Right lobe of liver (tissue), 6 donors: ENCODE measurements around the gene PGP. TPM values are rescaled to one million over a fixed set of nuclear protein-coding genes. Genes with fewer than 3 reads are reported as not detected.

Experiments
- ATAC-seq, 4 donors: fragments of 200-7000 bp; cut with Tn5 transposase; one replicate each; pipeline ENCODE4 v1.9.1; 2020; ENCODE audit warnings: mild to moderate bottlenecking in 4 of 4, moderate library complexity in 4 of 4
- DNase-seq, 3 donors: peaks; one replicate each; pipeline ENCODE4 v3.0.0-alpha.2; 2020
- H3K27ac ChIP-seq, 3 donors: fragments of 200-600 bp; one replicate each; pipeline ENCODE4 v1.8.0; 2022
- H3K27me3 ChIP-seq, 2 donors: fragments of 200-600 bp; one replicate each; pipeline ENCODE4 v1.8.0; 2022
- H3K36me3 ChIP-seq, 4 donors: fragments of 200-600 bp; sonication (generic) in 1 of 4; one replicate each; pipeline versions ENCODE4 v1.5.1 to v1.8.0; 2017 to 2022; ENCODE audit warnings: control low read depth in 1 of 4
- H3K4me1 ChIP-seq, 4 donors: fragments of 200-600 bp; sonication (generic) in 1 of 4; one replicate each; pipeline versions ENCODE4 v1.5.1 to v1.8.0; 2017 to 2022; ENCODE audit warnings: control low read depth in 1 of 4
- H3K4me3 ChIP-seq, 3 donors: fragments of 200-600 bp; one replicate each; pipeline ENCODE4 v1.8.0; 2022
- H3K9me3 ChIP-seq, 4 donors: fragments of 200-600 bp; sonication (generic) in 1 of 4; one replicate each; pipeline versions ENCODE4 v1.5.1 to v1.8.0; 2017 to 2022; ENCODE audit warnings: control low read depth in 1 of 4
- CTCF ChIP-seq, 4 donors: fragments of 200-600 bp in 3 of 4; fragments of 450-650 bp in 1 of 4; IDR thresholded peaks; one replicate each; pipeline versions ENCODE4 v1.5.1 to v1.8.0; 2016 to 2022; ENCODE audit warnings: antibody characterized with exemption in 4 of 4, mild to moderate bottlenecking in 2 of 4
- POLR2A ChIP-seq: fragments of 450-650 bp; IDR thresholded peaks from one replicate; pipeline ENCODE4 v1.6.1; 2017; ENCODE audit warnings: antibody characterized with exemption, mild to moderate bottlenecking
- WGBS: methylation state at CpG from one replicate; pipeline ENCODE4 v1.1.6; 2018; ENCODE audit warnings: low coverage, low lambda C conversion rate; ENCODE audit not compliant: insufficient coverage; ENCODE audit errors: missing lambda C conversion rate; 5-methylcytosine and 5-hydroxymethylcytosine counted together
- intact Hi-C, 2 donors: fragments of 100-400 bp; cut with DNase I; formaldehyde crosslinking; loops; one replicate each; pipeline versions ENCODE4 v1.11.2 to v1.14.1; 2022
- total RNA-seq, 6 experiments: library from RNA; depleted of rRNA in 2 of 6; stranded (reverse); fragments of >200 nt in 2 of 6; fragmentation: NEBNext Ultra II Directional in 3 of 6; extraction: Animal tissue kit (Norgen Biotek cat#: 25700) in 3 of 6; gene quantifications; one replicate each; pipeline versions ENCODE4 v1.1.0 to v1.2.4, GENCODE V29; 2016 to 2023
- donor health status: DM: no; HTN: yes; CAD: no.
- donor health status: DM: no; HTN: no; CAD: no.
- donor health status: DM: no; HTN: no; CAD: no.
- donor health status: DM: no; HTN: yes; CAD: no.
- donor health status: DM: no; HTN: yes; CAD: no.

Gene PGP
- total RNA-seq, 6 experiments from 2014 or later, result 3.8 to 14.2 (median 6.9) TPM

GRCh38 chr16:2229632-2230250, 15.1 kb upstream of the PGP start:
- Histone ChIP-seq H3K9me3 (no peaks in the 10 kb centered on the region), H3K4me1 (peaks cover 0 to 23% (median 9%) of the 10 kb centered on the region in 4 donors), H3K27ac (no peak overlapping the region), H3K4me3 (no peak overlapping the region), H3K36me3 (peaks cover 0 to 47% (median 12%) of the 10 kb centered on the region in 4 donors), H3K27me3 (no peaks in the 10 kb centered on the region)
- WGBS, result 92% methylated on average over 2 of the region's 23 CpGs
- intact Hi-C loops, result no loop called here
- DNase-seq (peak in 1 of 3 donors; percentile 47), ATAC-seq (no peak)
- no peak for TF ChIP-seq CTCF (IDR thresholded peaks at IDR 0.05)
- no peak for TF ChIP-seq POLR2A

GRCh38 chr16:2229091-2229490, 14.5 kb upstream of the PGP start:
- no peak for TF ChIP-seq POLR2A
- no peak for TF ChIP-seq CTCF (IDR thresholded peaks at IDR 0.05)
- no peak for ATAC-seq
- Histone ChIP-seq H3K9me3 (no peaks in the 10 kb centered on the region), H3K4me3 (no peak overlapping the region), H3K27me3 (no peaks in the 10 kb centered on the region), H3K36me3 (peaks cover 0 to 41% (median 11%) of the 10 kb centered on the region in 4 donors), H3K27ac (no peak overlapping the region), H3K4me1 (peaks cover 0 to 29% (median 15%) of the 10 kb centered on the region in 4 donors)
- intact Hi-C loops, result no loop called here
- DNase-seq, result peak in 2 of 3 donors; percentile 14 to 54
- WGBS, result no CpG with 5 or more reads among the region's 12 CpGs

- H3K27me3 ChIP-seq, result no peaks in the 10 kb centered on the region
- H3K4me3 ChIP-seq, result no peak overlapping the region
- TF ChIP-seq POLR2A (no peak), CTCF (IDR thresholded peaks at IDR 0.05) (no peak)
- ATAC-seq (no peak), DNase-seq (peak; percentile 18 to 49 (median 45))
- H3K36me3 ChIP-seq, result peaks cover 0 to 36% (median 11%) of the 10 kb centered on the region in 4 donors
- 80% methylated on average over 1 of the region's 25 CpGs for WGBS
- peaks cover 0 to 29% (median 15%) of the 10 kb centered on the region in 4 donors for H3K4me1 ChIP-seq
- intact Hi-C loops, result no loop called here
- H3K9me3 ChIP-seq, result no peaks in the 10 kb centered on the region
- no peak overlapping the region for H3K27ac ChIP-seq
Observed at GRCh38 chr16:2228161-2228824, 13.7 kb upstream of the PGP start.

- TF ChIP-seq POLR2A (no peak), CTCF (IDR thresholded peaks at IDR 0.05) (no peak)
- DNase-seq (no peak), ATAC-seq (no peak)
- no peaks in the 10 kb centered on the region for H3K27me3 ChIP-seq
- WGBS, result 56% methylated on average over 5 of the region's 6 CpGs
- intact Hi-C loops, result no loop called here
- no peak overlapping the region for H3K4me3 ChIP-seq
- H3K4me1 ChIP-seq, result peaks cover 0 to 29% (median 15%) of the 10 kb centered on the region in 4 donors
- no peaks in the 10 kb centered on the region for H3K9me3 ChIP-seq
- no peak overlapping the region for H3K27ac ChIP-seq
- peaks cover 0 to 25% (median 3%) of the 10 kb centered on the region in 4 donors for H3K36me3 ChIP-seq
Observed at GRCh38 chr16:2226918-2227317, 12.3 kb upstream of the PGP start.
